Upper lobe of right lung (tissue), 1 donor: ENCODE results near the gene CES3. TPM values are rescaled to one million over a fixed set of nuclear protein-coding genes. Genes with fewer than 3 reads are reported as not detected.

ENCODE experiments used
- ATAC-seq: fragments of 200-7000 bp; cut with Tn5 transposase; one replicate; pipeline ENCODE4 v1.9.1; 2020; ENCODE audit warnings: mild to moderate bottlenecking, moderate library complexity
- DNase-seq: peaks from one replicate; pipeline ENCODE4 v3.0.0-alpha.2; 2020
- H3K27ac ChIP-seq: fragments of 200-600 bp; one replicate; pipeline ENCODE4 v1.8.0; 2022
- H3K27me3 ChIP-seq: fragments of 200-600 bp; one replicate; pipeline ENCODE4 v1.8.0; 2022; ENCODE audit warnings: mild to moderate bottlenecking
- H3K36me3 ChIP-seq: fragments of 200-600 bp; one replicate; pipeline ENCODE4 v1.8.0; 2022
- H3K4me1 ChIP-seq: fragments of 200-600 bp; one replicate; pipeline ENCODE4 v1.8.0; 2022
- H3K4me3 ChIP-seq: fragments of 200-600 bp; one replicate; pipeline ENCODE4 v1.8.0; 2022; ENCODE audit warnings: mild to moderate bottlenecking
- H3K9me3 ChIP-seq: fragments of 200-600 bp; one replicate; pipeline ENCODE4 v1.8.0; 2022
- intact Hi-C: fragments of 100-400 bp; cut with DNase I; formaldehyde crosslinking; loops from one replicate; pipeline ENCODE4 v1.11.0; 2022
- total RNA-seq: library from RNA; stranded (reverse); fragmentation: NEBNext Ultra II Directional; extraction: Animal tissue kit (Norgen Biotek cat#: 25700); gene quantifications from one replicate; pipeline ENCODE4 v1.2.1, GENCODE V29; 2021
- TF ChIP-seq, protein P1 (sequence below): fragments of 200-600 bp; IDR thresholded peaks from one replicate; pipeline ENCODE4 v1.8.0; 2022; ENCODE audit warnings: antibody characterized with exemption
- donor health status: DM: no; HTN: yes; CAD: no; lungs with severe emphysema.

Gene CES3
- total RNA-seq, 1 donor from 2014 or later, result 3.4 TPM

- H3K4me1 ChIP-seq, result no peaks in the 10 kb centered on the region
- no peaks in the 10 kb centered on the region for H3K27me3 ChIP-seq
- intact Hi-C loops, result no loop called here
- H3K9me3 ChIP-seq, result no peaks in the 10 kb centered on the region
- TF ChIP-seq, protein P1, sequence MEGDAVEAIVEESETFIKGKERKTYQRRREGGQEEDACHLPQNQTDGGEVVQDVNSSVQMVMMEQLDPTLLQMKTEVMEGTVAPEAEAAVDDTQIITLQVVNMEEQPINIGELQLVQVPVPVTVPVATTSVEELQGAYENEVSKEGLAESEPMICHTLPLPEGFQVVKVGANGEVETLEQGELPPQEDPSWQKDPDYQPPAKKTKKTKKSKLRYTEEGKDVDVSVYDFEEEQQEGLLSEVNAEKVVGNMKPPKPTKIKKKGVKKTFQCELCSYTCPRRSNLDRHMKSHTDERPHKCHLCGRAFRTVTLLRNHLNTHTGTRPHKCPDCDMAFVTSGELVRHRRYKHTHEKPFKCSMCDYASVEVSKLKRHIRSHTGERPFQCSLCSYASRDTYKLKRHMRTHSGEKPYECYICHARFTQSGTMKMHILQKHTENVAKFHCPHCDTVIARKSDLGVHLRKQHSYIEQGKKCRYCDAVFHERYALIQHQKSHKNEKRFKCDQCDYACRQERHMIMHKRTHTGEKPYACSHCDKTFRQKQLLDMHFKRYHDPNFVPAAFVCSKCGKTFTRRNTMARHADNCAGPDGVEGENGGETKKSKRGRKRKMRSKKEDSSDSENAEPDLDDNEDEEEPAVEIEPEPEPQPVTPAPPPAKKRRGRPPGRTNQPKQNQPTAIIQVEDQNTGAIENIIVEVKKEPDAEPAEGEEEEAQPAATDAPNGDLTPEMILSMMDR, result no peak
- ATAC-seq, result no peak
- no peak overlapping the region for H3K4me3 ChIP-seq
- H3K36me3 ChIP-seq, result no peaks in the 10 kb centered on the region
- peak; percentile 19 for DNase-seq
- H3K27ac ChIP-seq, result no peak overlapping the region
Observed at GRCh38 chr16:67021321-67021720, 60.3 kb downstream of the CES3 start.

DNA sequence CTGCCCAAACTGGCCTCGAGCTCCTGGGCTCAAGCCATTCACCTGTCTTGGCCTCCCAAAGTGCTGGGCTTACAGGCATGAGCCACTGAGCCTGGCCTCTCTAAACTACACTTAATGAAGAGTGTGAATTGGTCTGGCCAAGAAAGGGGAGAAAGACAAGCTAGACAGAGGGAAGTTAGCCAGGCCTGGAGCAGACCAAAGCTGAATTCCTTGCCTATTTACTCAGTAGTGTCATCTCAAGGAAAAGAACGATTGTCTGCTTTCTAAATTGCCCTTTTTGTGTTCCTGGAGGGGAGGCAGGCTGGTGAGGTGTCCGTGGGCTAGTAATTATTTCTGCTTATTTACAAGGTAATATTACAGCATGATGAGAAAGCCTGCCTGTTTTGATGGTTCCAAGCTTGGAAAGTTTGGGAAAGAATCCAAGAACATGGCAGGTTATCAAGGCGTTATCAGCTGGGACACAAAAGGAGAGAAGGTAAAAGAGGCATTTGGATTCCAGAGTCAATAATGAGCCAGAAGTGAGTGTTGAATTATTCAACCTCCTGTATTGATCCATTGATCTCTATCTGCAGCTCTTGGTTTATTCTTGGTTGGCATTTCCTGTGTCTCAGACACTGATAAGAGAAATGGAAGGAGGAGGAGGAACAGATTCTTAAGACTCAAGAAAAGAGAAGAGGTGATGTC lies 61.6 kb downstream of the CES3 start:
- ATAC-seq (no peak), DNase-seq (no peak)
- Histone ChIP-seq H3K36me3 (no peaks in the 10 kb centered on the region), H3K27me3 (no peaks in the 10 kb centered on the region), H3K27ac (no peak overlapping the region), H3K9me3 (no peaks in the 10 kb centered on the region), H3K4me1 (no peaks in the 10 kb centered on the region), H3K4me3 (no peak overlapping the region)
- intact Hi-C loops, result no loop called here
- TF ChIP-seq, protein P1, result no peak

DNA sequence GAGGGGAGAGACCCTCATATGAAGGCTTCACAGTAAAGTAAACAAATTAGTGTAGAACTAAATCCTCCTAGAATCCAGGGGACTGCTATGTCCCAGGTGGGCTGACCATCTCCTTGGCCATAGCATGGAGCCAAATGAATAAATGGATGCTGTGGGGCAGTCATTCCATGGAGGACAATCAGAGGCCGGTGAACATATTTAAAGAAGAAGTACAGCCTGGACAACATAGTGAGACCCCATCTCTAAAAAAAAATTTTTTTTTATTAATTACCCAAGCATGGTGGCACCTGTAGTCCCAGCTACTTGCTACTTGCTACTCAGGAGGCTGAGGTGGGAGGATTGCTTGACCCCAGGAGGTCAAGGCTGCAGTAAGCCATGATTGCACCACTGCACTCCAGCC lies 62.6 kb downstream of the CES3 start:
- Histone ChIP-seq H3K27ac (no peak overlapping the region), H3K9me3 (no peaks in the 10 kb centered on the region), H3K27me3 (no peaks in the 10 kb centered on the region), H3K4me1 (no peaks in the 10 kb centered on the region), H3K36me3 (no peaks in the 10 kb centered on the region), H3K4me3 (no peak overlapping the region)
- TF ChIP-seq, protein P1, result no peak
- ATAC-seq (no peak), DNase-seq (no peak)
- intact Hi-C loops, result no loop called here

Other genes starting within 250 kb of the CES3 start
- gene DYNC1LI2, start 209.7 kb upstream of the CES3 start, total RNA-seq, result 122 TPM
- gene TERB1, start 159.7 kb upstream of the CES3 start, total RNA-seq, result 0.26 TPM
- 41.8 TPM for gene NAE1, start 130.3 kb upstream of the CES3 start, total RNA-seq
- gene CA7, start 116.9 kb upstream of the CES3 start, total RNA-seq, result not detected
- gene PDP2, start 80.8 kb upstream of the CES3 start, total RNA-seq, result 22.4 TPM
- not detected for gene CDH16, start 42.4 kb upstream of the CES3 start, total RNA-seq
- 11.1 TPM for gene RRAD, start 35.7 kb upstream of the CES3 start, total RNA-seq
- gene CIAO2B, start 26.9 kb upstream of the CES3 start, total RNA-seq, result 69.4 TPM
- 35.8 TPM for gene CES2, start 25.8 kb upstream of the CES3 start, total RNA-seq
- 13.3 TPM for gene CES4A, start 27.3 kb downstream of the CES3 start, total RNA-seq
- gene CBFB, start 67.9 kb downstream of the CES3 start, total RNA-seq, result 63.0 TPM
- 16.4 TPM for gene PHAF1, start 148.7 kb downstream of the CES3 start, total RNA-seq
- 19.3 TPM for gene B3GNT9, start 189.7 kb downstream of the CES3 start, total RNA-seq
- 24.1 TPM for gene TRADD, start 198.6 kb downstream of the CES3 start, total RNA-seq
- gene FBXL8, start 198.7 kb downstream of the CES3 start, total RNA-seq, result 34.1 TPM
- 87.8 TPM for gene HSF4, start 203.5 kb downstream of the CES3 start, total RNA-seq
- gene NOL3, start 209.3 kb downstream of the CES3 start, total RNA-seq, result 59.7 TPM
- 28.4 TPM for gene MATCAP1, start 222.7 kb downstream of the CES3 start, total RNA-seq
- gene EXOC3L1, start 228.9 kb downstream of the CES3 start, total RNA-seq, result 17.1 TPM
- gene E2F4, start 230.9 kb downstream of the CES3 start, total RNA-seq, result 68.2 TPM
- 17.5 TPM for gene ELMO3, start 237.9 kb downstream of the CES3 start, total RNA-seq